Activated CD4-positive, alpha-beta T cell treated with anti-CD3 and anti-CD28 coated beads for 36 hours (primary cell): ENCODE measurements around the gene INSYN1. TPM values are rescaled to one million over a fixed set of nuclear protein-coding genes. Genes with fewer than 3 reads are reported as not detected.
"Not testable (repeated sequence)": the region's sequence is repeated elsewhere in the genome, so short reads cannot be mapped to it uniquely, and the experiment has no call there.

Experiments
- ATAC-seq: fragments of 200-7000 bp; cut with Tn5 transposase; one replicate; pipeline ENCODE4 v1.10.0; 2021; ENCODE audit warnings: mild to moderate bottlenecking, moderate library complexity
- CTCF ChIA-PET: fragments of 350-600 bp; sonication (Branson Sonifier 250); formaldehyde crosslinking; loops from one replicate; lab custom pipeline; 2021; ENCODE audit warnings: antibody characterized with exemption; lab: Charles Lee
- POLR2A ChIA-PET: fragments of 350-600 bp; sonication (Branson Sonifier 250); formaldehyde crosslinking; loops from one replicate; lab custom pipeline; 2021; ENCODE audit warnings: antibody characterized with exemption, inconsistent platforms; lab: Charles Lee
- DNase-seq: peaks from one replicate; pipeline ENCODE4 v3.0.0-alpha.2; 2020
- H3K27ac Mint-ChIP-seq: one replicate; pipeline ENCODE4 v1.8.0; 2021; ENCODE audit warnings: mixed read lengths
- H3K27me3 Mint-ChIP-seq: one replicate; pipeline ENCODE4 v1.8.0; 2021; ENCODE audit warnings: mixed read lengths
- H3K36me3 Mint-ChIP-seq: one replicate; pipeline ENCODE4 v1.8.0; 2021; ENCODE audit warnings: low read depth, mixed read lengths
- H3K4me1 Mint-ChIP-seq: one replicate; pipeline ENCODE4 v1.8.0; 2021; ENCODE audit warnings: mixed read lengths
- H3K4me3 Mint-ChIP-seq: one replicate; pipeline ENCODE4 v1.8.0; 2021; ENCODE audit warnings: mild to moderate bottlenecking, moderate library complexity, mixed read lengths
- H3K9me3 Mint-ChIP-seq: one replicate; pipeline ENCODE4 v1.8.0; 2021; ENCODE audit warnings: low read depth, mixed read lengths
- intact Hi-C, 2 experiments: fragments of 100-400 bp; cut with DNase I in 1 of 2; cut with micrococcal nuclease in 1 of 2; formaldehyde crosslinking; loops; one replicate each; pipeline versions ENCODE4 v1.14.2 to v1.15.1; 2022 to 2024; cut with DNase I, micrococcal nuclease
- total RNA-seq, 2 experiments: library from RNA; stranded (reverse); gene quantifications; one replicate each; pipeline ENCODE4 v1.2.3, GENCODE V29; 2021

The INSYN1 gene
- total RNA-seq, 2 experiments from 2014 or later, result not detected

GRCh38 chr15:73747847-73748590 lies 5.1 kb downstream of the INSYN1 start:
- Mint-ChIP-seq H3K4me3 (no peak overlapping the region), H3K27ac (no peak overlapping the region), H3K9me3 (no peaks in the 10 kb centered on the region), H3K4me1 (peaks cover 2% of the 10 kb centered on the region), H3K27me3 (peaks cover 15% of the 10 kb centered on the region), H3K36me3 (no peaks in the 10 kb centered on the region)
- intact Hi-C loops, result no loop called here
- ChIA-PET POLR2A (interaction anchor here (0.6 kb wide), 1 partner anchor 51 kb away, joined by 3 read pairs; no protein-coding TSS in a partner anchor), CTCF (no interaction called here)
- no peak for DNase-seq
- ATAC-seq, result no peak

- peaks cover 2% of the 10 kb centered on the region for H3K4me1 Mint-ChIP-seq
- ChIA-PET POLR2A (no interaction called here), CTCF (no interaction called here)
- no peak overlapping the region for H3K4me3 Mint-ChIP-seq
- H3K36me3 Mint-ChIP-seq, result no peaks in the 10 kb centered on the region
- no peak overlapping the region for H3K27ac Mint-ChIP-seq
- H3K9me3 Mint-ChIP-seq, result no peaks in the 10 kb centered on the region
- intact Hi-C loops, result no loop called here
- no peak for ATAC-seq
- no peak for DNase-seq
- H3K27me3 Mint-ChIP-seq, result peaks cover 15% of the 10 kb centered on the region
Observed at GRCh38 chr15:73746883-73747282, 6.3 kb downstream of the INSYN1 start.

- Mint-ChIP-seq H3K4me3 (no peak overlapping the region), H3K27me3 (peaks cover 13% of the 10 kb centered on the region), H3K27ac (no peak overlapping the region), H3K4me1 (no peaks in the 10 kb centered on the region), H3K36me3 (no peaks in the 10 kb centered on the region), H3K9me3 (no peaks in the 10 kb centered on the region)
- ChIA-PET POLR2A (no interaction called here), CTCF (no interaction called here)
- ATAC-seq (no peak), DNase-seq (no peak)
- intact Hi-C loops, result no loop called here
Observed at GRCh38 chr15:73746261-73746660, 6.9 kb downstream of the INSYN1 start.

GRCh38 chr15:73745073-73745472 lies 8.1 kb downstream of the INSYN1 start:
- ATAC-seq (no peak), DNase-seq (no peak)
- no peaks in the 10 kb centered on the region for H3K9me3 Mint-ChIP-seq
- CTCF ChIA-PET, result no interaction called here
- H3K27me3 Mint-ChIP-seq, result peaks cover 8% of the 10 kb centered on the region
- H3K27ac Mint-ChIP-seq, result no peak overlapping the region
- H3K4me1 Mint-ChIP-seq, result no peaks in the 10 kb centered on the region
- no peak overlapping the region for H3K4me3 Mint-ChIP-seq
- intact Hi-C loops, result no loop called here
- H3K36me3 Mint-ChIP-seq, result no peaks in the 10 kb centered on the region
- POLR2A ChIA-PET, result interaction anchor here (0.7 kb wide), 1 partner anchor 28 kb away, joined by 3 read pairs; no protein-coding TSS in a partner anchor

GRCh38 chr15:73744293-73744692 lies 8.9 kb downstream of the INSYN1 start:
- no peak for DNase-seq
- Mint-ChIP-seq H3K27me3 (peaks cover 8% of the 10 kb centered on the region), H3K4me3 (no peak overlapping the region), H3K36me3 (no peaks in the 10 kb centered on the region), H3K27ac (no peak overlapping the region), H3K9me3 (no peaks in the 10 kb centered on the region), H3K4me1 (no peaks in the 10 kb centered on the region)
- intact Hi-C loops, result no loop called here
- ChIA-PET CTCF (no interaction called here), POLR2A (no interaction called here)
- no peak for ATAC-seq

GRCh38 chr15:73741321-73741836 lies 11.8 kb downstream of the INSYN1 start:
- no peak for DNase-seq
- POLR2A ChIA-PET, result no interaction called here
- no peaks in the 10 kb centered on the region for H3K36me3 Mint-ChIP-seq
- H3K4me1 Mint-ChIP-seq, result no peaks in the 10 kb centered on the region
- CTCF ChIA-PET, result no interaction called here
- H3K27ac Mint-ChIP-seq, result peak overlapping the region; percentile 12
- no peak overlapping the region for H3K4me3 Mint-ChIP-seq
- ATAC-seq, result no peak
- H3K27me3 Mint-ChIP-seq, result peaks cover 6% of the 10 kb centered on the region
- intact Hi-C loops, result no loop called here
- no peaks in the 10 kb centered on the region for H3K9me3 Mint-ChIP-seq

- Mint-ChIP-seq H3K4me3 (no peak overlapping the region), H3K27ac (no peak overlapping the region), H3K9me3 (no peaks in the 10 kb centered on the region), H3K4me1 (no peaks in the 10 kb centered on the region), H3K36me3 (no peaks in the 10 kb centered on the region), H3K27me3 (peaks cover 7% of the 10 kb centered on the region)
- DNase-seq (no peak), ATAC-seq (no peak)
- CTCF ChIA-PET, result interaction anchor here (0.6 kb wide), 1 partner anchor 201 kb away, joined by 3 read pairs; no protein-coding TSS in a partner anchor
- POLR2A ChIA-PET, result no interaction called here
- intact Hi-C loops, result no loop called here
Observed at GRCh38 chr15:73740152-73741048, 12.8 kb downstream of the INSYN1 start.

- DNase-seq, result no peak
- Mint-ChIP-seq H3K36me3 (no peaks in the 10 kb centered on the region), H3K9me3 (no peaks in the 10 kb centered on the region), H3K4me3 (no peak overlapping the region), H3K27me3 (peaks cover 4% of the 10 kb centered on the region), H3K4me1 (no peaks in the 10 kb centered on the region), H3K27ac (no peak overlapping the region)
- no peak for ATAC-seq
- intact Hi-C loops, result no loop called here
- ChIA-PET POLR2A (no interaction called here), CTCF (no interaction called here)
Observed at GRCh38 chr15:73737535-73737934, 15.6 kb downstream of the INSYN1 start.

- intact Hi-C loops, result no loop called here
- ATAC-seq, result no peak
- DNase-seq, result no peak
- POLR2A ChIA-PET, result no interaction called here
- no peak overlapping the region for H3K4me3 Mint-ChIP-seq
- no peaks in the 10 kb centered on the region for H3K4me1 Mint-ChIP-seq
- CTCF ChIA-PET, result no interaction called here
- no peaks in the 10 kb centered on the region for H3K36me3 Mint-ChIP-seq
- no peaks in the 10 kb centered on the region for H3K9me3 Mint-ChIP-seq
- peaks cover 4% of the 10 kb centered on the region for H3K27me3 Mint-ChIP-seq
- H3K27ac Mint-ChIP-seq, result no peak overlapping the region
Observed at GRCh38 chr15:73732930-73733329, 20.2 kb downstream of the INSYN1 start.

- H3K4me1 Mint-ChIP-seq, H3K27ac Mint-ChIP-seq, H3K27me3 Mint-ChIP-seq, POLR2A ChIA-PET, H3K9me3 Mint-ChIP-seq, H3K36me3 Mint-ChIP-seq, DNase-seq, H3K4me3 Mint-ChIP-seq, intact Hi-C loops, ATAC-seq: not testable (repeated sequence)
- CTCF ChIA-PET, result interaction anchor here (0.6 kb wide), 1 partner anchor 643 kb away, joined by 3 read pairs; no protein-coding TSS in a partner anchor
Observed at GRCh38 chr15:73732051-73732450, 21.1 kb downstream of the INSYN1 start.

- Mint-ChIP-seq H3K27me3 (peaks cover 6% of the 10 kb centered on the region), H3K36me3 (no peaks in the 10 kb centered on the region), H3K4me1 (no peaks in the 10 kb centered on the region), H3K4me3 (no peak overlapping the region), H3K27ac (no peak overlapping the region), H3K9me3 (no peaks in the 10 kb centered on the region)
- DNase-seq (no peak), ATAC-seq (no peak)
- intact Hi-C loops, result no loop called here
- CTCF ChIA-PET, result interaction anchor here (0.6 kb wide), 2 partner anchors 20 to 407 kb away, joined by 3 read pairs; no protein-coding TSS in a partner anchor
- POLR2A ChIA-PET, result no interaction called here
Observed at GRCh38 chr15:73727330-73727976, 25.7 kb downstream of the INSYN1 start.
